Measurements from ENCODE around the gene EEF1A2.

- TF ChIP-seq, protein P1, sequence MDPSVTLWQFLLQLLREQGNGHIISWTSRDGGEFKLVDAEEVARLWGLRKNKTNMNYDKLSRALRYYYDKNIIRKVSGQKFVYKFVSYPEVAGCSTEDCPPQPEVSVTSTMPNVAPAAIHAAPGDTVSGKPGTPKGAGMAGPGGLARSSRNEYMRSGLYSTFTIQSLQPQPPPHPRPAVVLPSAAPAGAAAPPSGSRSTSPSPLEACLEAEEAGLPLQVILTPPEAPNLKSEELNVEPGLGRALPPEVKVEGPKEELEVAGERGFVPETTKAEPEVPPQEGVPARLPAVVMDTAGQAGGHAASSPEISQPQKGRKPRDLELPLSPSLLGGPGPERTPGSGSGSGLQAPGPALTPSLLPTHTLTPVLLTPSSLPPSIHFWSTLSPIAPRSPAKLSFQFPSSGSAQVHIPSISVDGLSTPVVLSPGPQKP (IDR thresholded peaks at IDR 0.05; ENCODE audit: low read depth, low read length), result no peak
- TF ChIP-seq CTCF (IDR thresholded peaks at IDR 0.05) (no peak), FOSL2 (IDR thresholded peaks at IDR 0.05) (no peak), FOSL2 (CRISPR knock-in tag; IDR thresholded peaks at IDR 0.05) (no peak), SMC3 (IDR thresholded peaks at IDR 0.05) (no peak), ZC3H11A (IDR thresholded peaks at IDR 0.05) (no peak), NFE2L2 (conservative IDR thresholded peaks at IDR 0.05; ENCODE audit: low read length) (no peak), POLR2A (IDR thresholded peaks at IDR 0.05; ENCODE audit: low read length) (no peak), EP300 (IDR thresholded peaks at IDR 0.05) (no peak), RAD21 (conservative IDR thresholded peaks at IDR 0.05 in 1 of 2, IDR thresholded peaks at IDR 0.05 in 1 of 2) (no peak), NR3C1 (IDR thresholded peaks at IDR 0.05) (no peak), NPAS2 (CRISPR knock-in tag; IDR thresholded peaks at IDR 0.05; ENCODE audit: borderline replicate concordance) (no peak)
- TF ChIP-seq, protein P2, sequence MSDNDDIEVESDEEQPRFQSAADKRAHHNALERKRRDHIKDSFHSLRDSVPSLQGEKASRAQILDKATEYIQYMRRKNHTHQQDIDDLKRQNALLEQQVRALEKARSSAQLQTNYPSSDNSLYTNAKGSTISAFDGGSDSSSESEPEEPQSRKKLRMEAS (IDR thresholded peaks at IDR 0.05), result no peak
These were observed 11.1 kb downstream of the EEF1A2 start for GRCh38 chr20:63487781-63488241.
